Measurements from ENCODE around the gene GALNT2. TPM values are rescaled to one million over a fixed set of nuclear protein-coding genes. Genes with fewer than 3 reads are reported as not detected.

GALNT2 gene
- total and polyA plus RNA-seq, 9 of the 15 experiments (the other 6 are each of a cell fraction or from before 2014, with no cell fraction given) = 1.6 to 106 (median 51.9) TPM

- TF ChIP-seq ATF6 (CRISPR knock-in tag; IDR thresholded peaks at IDR 0.05) (no peak), SMARCC2 (IDR thresholded peaks at IDR 0.05; ENCODE audit: low read depth) (peak; percentile 27; the same call in 1 of the 2 replicates), PRPF4 (IDR thresholded peaks at IDR 0.05; ENCODE audit: insufficient read depth, low read depth, low read length, poor library complexity, severe bottlenecking) (no peak), SAP30 (IDR thresholded peaks at IDR 0.05; ENCODE audit: borderline replicate concordance, insufficient read depth, low read depth, low read length, poor library complexity, severe bottlenecking) (no peak), ZNF431 (CRISPR knock-in tag; IDR thresholded peaks at IDR 0.05) (no peak), SLC30A9 (CRISPR knock-in tag; IDR thresholded peaks at IDR 0.05) (no peak), KAT7 (CRISPR knock-in tag; IDR thresholded peaks at IDR 0.05; ENCODE audit: borderline replicate concordance) (peak; percentile 20; the same call in 1 of the 2 replicates), TARDBP (IDR thresholded peaks at IDR 0.05) (no peak), CBFA2T3 (IDR thresholded peaks at IDR 0.05) (peak; percentile 96), MLX (CRISPR knock-in tag; conservative IDR thresholded peaks at IDR 0.05) (no peak), ZBTB7A (IDR thresholded peaks at IDR 0.05; ENCODE audit: borderline replicate concordance, control insufficient read depth, low read depth, low read length) (no peak), EZH2 (IDR thresholded peaks at IDR 0.05; ENCODE audit: borderline replicate concordance, low read depth, low read length) (no peak), ZSCAN29 (IDR thresholded peaks at IDR 0.05) (no peak), MECOM (CRISPR knock-in tag; IDR thresholded peaks at IDR 0.05) (peak; percentile 61; the same call in 1 of the 2 replicates), HNRNPLL (IDR thresholded peaks at IDR 0.05; ENCODE audit: low read depth, low read length, poor library complexity, severe bottlenecking) (no peak), HDAC8 (tag; IDR thresholded peaks at IDR 0.05) (0 out of 2 replicates have a peak, but pooled peaks have one; percentile 41), THRA (IDR thresholded peaks at IDR 0.05) (no peak), CXXC5 (CRISPR knock-in tag; IDR thresholded peaks at IDR 0.05) (peak; percentile 86), HSF4 (CRISPR knock-in tag; IDR thresholded peaks at IDR 0.05; ENCODE audit: borderline replicate concordance) (peak; percentile 28; the same call in 1 of the 2 replicates)
Observed at GRCh38 chr1:230143534-230143933, 76.5 kb downstream of the GALNT2 start (continued).

Measured in K562 (cell line).